IMR-90 (cell line): ENCODE results near the gene ITGA3.

Source experiments
- CEBPB ChIP-seq: IDR thresholded peaks from 2 replicates; pipeline ENCODE4 v1.6.1; 2012; ENCODE audit warnings: low read depth, low read length, improper control_type of control experiment
- CHD1 ChIP-seq: IDR thresholded peaks from 2 replicates; pipeline ENCODE4 v1.6.1; 2012; ENCODE audit warnings: low read depth, low read length, improper control_type of control experiment
- CTCF ChIP-seq: conservative IDR thresholded peaks from 2 replicates; pipeline ENCODE4 v1.5.1; 2012; ENCODE audit warnings: mild to moderate bottlenecking, low read depth, low read length, improper control_type of control experiment
- MAZ ChIP-seq: IDR thresholded peaks from 2 replicates; pipeline ENCODE4 v1.6.1; 2012; ENCODE audit warnings: low read depth, mild to moderate bottlenecking, low read length, improper control_type of control experiment, moderate library complexity, borderline replicate concordance
- POLR2A ChIP-seq: IDR thresholded peaks from 2 replicates; pipeline ENCODE4 v1.6.1; 2012; ENCODE audit warnings: mild to moderate bottlenecking, low read depth, low read length
- RAD21 ChIP-seq: IDR thresholded peaks from 2 replicates; pipeline ENCODE4 v1.6.1; 2012; ENCODE audit warnings: low read length, improper control_type of control experiment
- RFX5 ChIP-seq: IDR thresholded peaks from 2 replicates; pipeline ENCODE4 v1.8.0; 2012; ENCODE audit warnings: low read depth, mild to moderate bottlenecking, low read length, moderate library complexity
- USF2 ChIP-seq: fragments of 150-350 bp; IDR thresholded peaks from 2 replicates; pipeline ENCODE4 v1.6.1; 2017; ENCODE audit warnings: mild to moderate bottlenecking, antibody characterized with exemption, low read length, low read depth

GRCh38 chr17:50105811-50106210, 49.9 kb downstream of the ITGA3 start:
- TF ChIP-seq CTCF (no peak), RAD21 (no peak), CEBPB (no peak), RFX5 (no peak), USF2 (no peak), MAZ (no peak), POLR2A (no peak), CHD1 (no peak)
